Ectodermal cell (in vitro differentiated cells): ENCODE results near the gene AGAP9.
"Not testable (repeated sequence)": the region's sequence is repeated elsewhere in the genome, so short reads cannot be mapped to it uniquely, and the experiment has no call there.

ENCODE experiments used
- H3K27ac ChIP-seq: 2 replicates; pipeline ENCODE4 v1.7.0; 2013; ENCODE audit warnings: mild to moderate bottlenecking, low read depth, low read length; ENCODE audit not compliant: insufficient read depth, poor library complexity, severe bottlenecking
- H3K27me3 ChIP-seq: 2 replicates; pipeline ENCODE4 v1.7.0; 2013; ENCODE audit warnings: mild to moderate bottlenecking, low read length; ENCODE audit not compliant: insufficient read depth, control insufficient read depth, poor library complexity, severe bottlenecking
- H3K36me3 ChIP-seq: one replicate; pipeline ENCODE4 v1.7.0; 2013; ENCODE audit warnings: low read length; ENCODE audit not compliant: control insufficient read depth, insufficient read depth
- H3K4me1 ChIP-seq: one replicate; pipeline ENCODE4 v1.7.0; 2013; ENCODE audit warnings: low read length; ENCODE audit not compliant: control insufficient read depth, insufficient read depth
- H3K4me3 ChIP-seq: 2 replicates; pipeline ENCODE4 v1.7.0; 2013; ENCODE audit warnings: low read depth, low read length, control low read depth; ENCODE audit not compliant: insufficient read depth
- H3K9me3 ChIP-seq: 2 replicates; pipeline ENCODE4 v1.7.0; 2013; ENCODE audit warnings: mild to moderate bottlenecking, low read length, moderate library complexity; ENCODE audit not compliant: control insufficient read depth
- WGBS, 2 experiments: methylation state at CpG; one replicate each; pipeline ENCODE4 v1.1.7; 2013; ENCODE audit warnings: missing lambda C conversion rate in 2 of 2; 5-methylcytosine and 5-hydroxymethylcytosine counted together

Gene AGAP9

DNA sequence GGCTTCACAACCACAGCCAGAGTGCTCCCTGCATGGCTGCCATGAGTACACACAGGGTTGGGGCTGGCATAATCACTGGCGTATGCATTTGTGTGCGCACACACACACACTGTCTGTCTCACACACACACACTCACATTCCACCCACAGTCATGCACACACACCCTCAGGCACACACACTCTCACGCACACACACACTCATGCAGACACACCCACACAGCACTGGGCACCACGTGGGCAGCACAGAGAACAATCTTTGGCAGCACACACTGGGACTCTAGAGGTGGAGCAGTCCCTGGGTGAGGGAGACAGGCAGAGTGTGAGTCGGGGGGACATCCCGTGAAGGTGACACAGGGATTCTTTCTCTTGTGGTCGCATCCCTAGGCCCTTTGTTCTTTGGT lies 49.9 kb downstream of the AGAP9 start:
- not testable (repeated sequence) for H3K4me3 ChIP-seq, H3K36me3 ChIP-seq, H3K27ac ChIP-seq, H3K9me3 ChIP-seq, H3K27me3 ChIP-seq, H3K4me1 ChIP-seq
- no CpG with 5 or more reads among the region's 7 CpGs for WGBS, 2 experiments

DNA sequence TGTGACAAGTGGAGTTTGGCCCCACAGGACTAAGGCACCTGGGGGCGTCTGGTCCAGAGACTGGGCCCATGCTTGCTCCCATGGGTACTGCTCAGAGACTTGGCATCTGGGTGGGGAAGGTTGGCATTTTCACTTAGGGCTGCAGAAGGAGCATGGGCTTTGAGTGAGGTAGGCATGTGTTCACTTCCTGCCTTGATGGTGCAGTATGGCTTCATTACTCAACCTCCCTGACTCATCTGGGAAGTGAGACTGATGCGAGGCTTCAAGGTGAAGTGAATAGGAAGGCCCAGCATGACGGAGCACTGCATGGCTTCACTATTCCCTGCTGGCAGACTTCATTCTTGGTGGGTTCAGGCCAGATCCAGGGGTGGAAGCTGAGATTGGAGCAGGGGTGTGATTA lies 50.8 kb downstream of the AGAP9 start:
- not testable (repeated sequence) for H3K27ac ChIP-seq, H3K4me1 ChIP-seq, H3K4me3 ChIP-seq, H3K9me3 ChIP-seq, H3K27me3 ChIP-seq, H3K36me3 ChIP-seq
- WGBS, 2 experiments = no CpG with 5 or more reads among the region's 3 CpGs

DNA sequence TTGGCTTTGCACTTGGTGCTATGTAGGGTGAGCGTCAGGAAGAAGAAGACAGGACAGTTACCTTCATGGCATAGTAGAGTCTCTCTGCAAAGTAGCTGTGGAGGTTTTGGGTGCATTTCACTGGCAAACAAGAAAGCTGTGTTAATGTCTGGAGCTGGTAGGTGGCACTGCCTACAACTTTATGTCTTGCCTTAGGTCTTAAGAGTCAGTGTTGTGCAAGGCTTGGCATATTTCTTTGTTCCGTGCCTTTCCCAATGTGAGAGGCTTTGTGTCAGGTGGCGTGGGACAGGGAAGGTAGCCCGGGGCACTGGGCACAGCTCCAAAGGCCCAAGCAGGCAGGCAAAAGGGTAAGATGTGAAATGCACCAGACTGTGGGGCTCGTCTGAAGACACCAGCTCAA lies 51.4 kb downstream of the AGAP9 start:
- not testable (repeated sequence) for H3K9me3 ChIP-seq, H3K27ac ChIP-seq, H3K27me3 ChIP-seq, H3K4me1 ChIP-seq, H3K36me3 ChIP-seq, H3K4me3 ChIP-seq
- no CpG with 5 or more reads among the region's 5 CpGs for WGBS, 2 experiments

DNA sequence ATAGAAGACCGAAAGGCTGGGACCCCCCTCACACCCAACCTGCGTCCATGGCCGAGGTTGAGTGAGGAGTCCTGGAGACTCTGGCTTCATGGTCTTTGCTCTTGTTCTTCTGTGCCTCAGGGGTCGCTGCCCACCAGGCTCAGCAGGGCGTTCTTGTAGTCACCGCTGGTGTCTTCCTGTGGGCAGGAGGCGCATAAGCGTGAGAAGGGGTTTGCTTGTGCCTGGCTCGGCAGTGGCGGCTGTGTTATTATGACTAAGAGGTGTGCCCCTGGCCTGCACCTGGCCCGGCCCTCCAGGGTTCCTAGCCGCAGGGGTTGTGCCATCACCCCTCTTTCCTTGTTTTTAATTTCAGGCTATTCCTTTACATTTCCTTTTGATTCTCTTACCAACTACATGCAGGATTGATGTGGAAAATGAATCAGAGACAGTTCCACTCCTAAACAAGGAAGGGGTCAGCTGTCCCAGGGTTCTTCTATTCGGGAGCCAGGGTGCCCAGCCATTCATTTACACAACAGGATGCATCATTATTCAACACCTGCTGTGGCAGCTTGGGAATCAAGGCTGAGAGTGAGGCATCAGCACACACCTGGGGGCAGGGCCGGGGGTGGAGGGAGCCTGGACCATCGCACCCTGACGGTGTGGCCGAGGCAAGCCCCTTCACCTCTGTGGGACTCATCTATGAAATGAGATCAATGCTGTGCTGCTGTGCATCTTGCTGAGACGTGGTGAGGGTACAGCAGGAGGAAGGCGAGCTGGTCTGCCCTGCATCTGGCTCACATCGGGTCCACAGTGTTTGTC lies 54.5 kb downstream of the AGAP9 start:
- 84 to 88% methylated on average over 6 to 9 of the region's 20 CpGs for WGBS, 2 experiments
- not testable (repeated sequence) for H3K4me1 ChIP-seq, H3K27me3 ChIP-seq, H3K4me3 ChIP-seq, H3K9me3 ChIP-seq, H3K36me3 ChIP-seq, H3K27ac ChIP-seq

DNA sequence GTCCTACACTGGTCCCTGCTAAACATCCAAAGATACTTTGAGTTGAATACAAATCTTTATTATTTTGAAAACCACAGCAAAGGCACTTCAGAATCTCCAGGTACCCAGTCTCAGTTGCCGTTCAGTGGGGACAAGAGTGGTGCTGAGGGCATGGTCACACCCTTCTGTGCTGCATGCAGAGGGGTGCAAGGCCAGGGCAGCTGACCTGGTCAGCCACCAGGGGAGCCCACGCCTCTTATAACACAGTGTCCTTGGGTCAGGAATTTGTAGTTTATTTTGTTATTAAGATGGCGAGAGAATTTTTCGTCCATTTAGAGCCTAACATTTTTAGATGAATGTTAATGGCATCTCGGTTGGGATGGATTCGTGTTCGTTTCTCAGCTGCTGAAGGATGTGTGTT lies 55.5 kb downstream of the AGAP9 start:
- 94 to 97% methylated on average over 4 to 5 of the region's 7 CpGs for WGBS, 2 experiments
- not testable (repeated sequence) for H3K9me3 ChIP-seq, H3K36me3 ChIP-seq, H3K27me3 ChIP-seq, H3K27ac ChIP-seq, H3K4me1 ChIP-seq, H3K4me3 ChIP-seq

DNA sequence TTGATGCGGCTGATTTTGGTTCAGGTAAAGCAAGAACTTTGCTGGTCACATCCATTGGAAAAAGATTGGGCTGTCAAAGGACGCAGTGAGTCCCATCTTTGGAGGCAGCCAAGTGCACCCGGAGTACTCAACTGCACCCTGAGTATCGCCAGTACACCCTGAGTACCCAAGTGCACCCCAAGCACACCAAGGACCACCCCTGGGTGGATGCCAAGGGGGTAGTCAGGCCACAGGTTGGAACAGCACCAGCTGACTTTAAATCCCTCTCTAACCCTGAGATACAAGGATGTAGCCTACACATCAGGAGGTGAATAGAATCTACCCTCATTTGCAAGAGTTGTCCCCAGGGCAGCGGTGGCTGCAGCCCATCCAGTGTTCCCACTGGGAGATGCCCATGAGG lies 56.0 kb downstream of the AGAP9 start:
- 93 to 94% methylated on average over 2 to 3 of the region's 5 CpGs for WGBS, 2 experiments
- not testable (repeated sequence) for H3K27me3 ChIP-seq

DNA sequence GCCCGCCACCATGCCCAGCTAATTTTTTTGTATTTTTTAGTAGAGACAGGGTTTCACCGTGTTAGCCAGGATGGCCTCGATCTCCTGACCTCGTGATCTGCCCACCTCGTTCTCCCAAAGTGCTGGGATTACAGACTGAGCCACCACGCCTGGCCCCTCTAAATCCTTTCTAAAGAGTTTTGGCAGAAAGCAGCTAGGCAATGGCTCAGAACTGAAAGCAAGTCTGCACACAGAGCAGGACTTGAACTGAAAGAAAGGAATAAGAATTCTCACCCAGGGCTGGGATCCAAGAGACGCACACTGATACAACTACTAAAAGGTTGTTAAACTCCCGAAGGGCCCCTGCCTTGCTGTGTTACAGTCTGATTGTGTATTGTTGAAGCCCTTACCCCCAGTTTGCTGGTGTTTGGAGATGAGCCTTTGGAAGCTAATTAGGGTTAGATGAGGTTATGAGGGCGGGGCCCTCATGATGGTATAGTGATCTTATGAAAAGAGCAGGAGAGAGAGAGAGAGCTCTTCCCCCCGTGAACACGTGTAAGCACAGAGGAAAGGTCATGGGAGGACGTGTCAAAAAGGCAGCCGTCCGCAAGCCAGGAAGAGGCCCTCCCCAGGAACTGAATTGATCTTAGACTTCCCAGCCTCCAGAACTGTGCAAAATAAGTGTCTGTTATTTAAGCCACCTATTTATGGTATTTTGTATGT lies 58.1 kb downstream of the AGAP9 start:
- H3K4me1 ChIP-seq, H3K4me3 ChIP-seq, H3K27me3 ChIP-seq, H3K36me3 ChIP-seq, H3K9me3 ChIP-seq, H3K27ac ChIP-seq: not testable (repeated sequence)
- 91% methylated on average over 8 to 9 of the region's 14 CpGs for WGBS, 2 experiments

More for the DNA sequence above, 56.0 kb downstream of the AGAP9 start:
- not testable (repeated sequence) for H3K4me1 ChIP-seq, H3K4me3 ChIP-seq, H3K27ac ChIP-seq, H3K9me3 ChIP-seq, H3K36me3 ChIP-seq

DNA sequence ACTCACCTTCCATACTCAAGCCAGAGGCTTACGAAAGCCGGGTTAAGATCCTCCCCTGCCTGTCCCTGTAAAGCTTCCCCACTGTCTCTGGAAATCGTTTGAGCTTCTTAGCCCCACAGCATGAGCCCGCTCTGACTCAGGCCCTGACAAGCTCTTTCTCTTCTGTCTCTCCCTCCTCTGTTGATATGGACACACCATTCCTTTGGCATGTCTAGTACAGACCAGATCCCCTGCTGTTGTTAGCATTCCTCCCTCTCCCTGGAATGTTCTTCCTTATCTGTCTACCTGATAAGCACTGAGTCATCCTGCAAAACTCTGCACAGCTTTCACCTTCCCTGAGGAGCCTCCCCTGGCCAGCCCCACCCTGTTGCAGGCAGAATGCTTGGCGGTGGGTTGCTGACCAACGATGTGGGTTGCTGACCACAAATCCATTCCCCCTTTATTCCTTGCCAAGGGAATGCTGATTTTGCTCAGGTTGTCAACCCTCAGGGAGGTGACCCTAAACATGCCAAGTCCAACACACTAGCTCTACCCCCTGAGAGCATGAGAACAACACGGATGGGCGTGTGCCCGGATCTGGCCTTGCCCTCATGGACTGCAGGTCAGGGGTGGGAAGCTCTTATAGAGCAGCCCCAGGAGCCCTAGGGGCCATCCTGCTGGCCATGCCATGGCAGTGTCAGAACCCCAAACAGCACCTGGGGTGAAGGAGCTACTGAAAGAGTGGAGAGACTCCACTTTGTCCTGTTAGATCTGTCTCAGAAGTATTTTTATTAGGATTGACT lies 60.7 kb downstream of the AGAP9 start:
- not testable (repeated sequence) for H3K9me3 ChIP-seq, H3K4me3 ChIP-seq, H3K4me1 ChIP-seq, H3K27me3 ChIP-seq, H3K27ac ChIP-seq, H3K36me3 ChIP-seq
- 83% methylated on average over 3 of the region's 9 CpGs; no CpG with 5 or more reads in 1 of the 2 experiments for WGBS, 2 experiments

DNA sequence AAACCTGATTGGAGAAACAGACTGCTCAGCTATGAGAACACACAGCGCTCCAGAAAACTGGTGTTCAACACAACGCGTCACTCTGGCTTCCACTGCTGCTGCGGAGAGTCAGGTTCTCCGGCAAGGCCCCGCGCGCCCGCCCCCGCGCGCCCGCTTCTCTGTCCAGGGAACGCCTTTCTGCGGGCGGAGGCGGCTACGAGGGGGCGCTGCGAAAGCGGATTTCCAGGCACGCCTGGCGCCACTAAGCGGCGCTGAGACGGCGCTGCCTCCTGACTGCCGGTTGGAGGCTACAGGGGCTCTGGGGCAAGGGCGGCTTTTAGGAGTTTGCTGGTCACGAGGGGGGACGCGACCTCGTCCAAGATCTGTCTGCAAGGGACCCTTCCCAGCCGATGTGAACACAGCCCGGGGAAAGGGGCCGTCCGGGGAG lies 62.2 kb downstream of the AGAP9 start:
- WGBS, 2 experiments = 4 to 8% methylated on average over 15 to 18 of the region's 37 CpGs
- H3K27ac ChIP-seq = not testable (repeated sequence)

DNA sequence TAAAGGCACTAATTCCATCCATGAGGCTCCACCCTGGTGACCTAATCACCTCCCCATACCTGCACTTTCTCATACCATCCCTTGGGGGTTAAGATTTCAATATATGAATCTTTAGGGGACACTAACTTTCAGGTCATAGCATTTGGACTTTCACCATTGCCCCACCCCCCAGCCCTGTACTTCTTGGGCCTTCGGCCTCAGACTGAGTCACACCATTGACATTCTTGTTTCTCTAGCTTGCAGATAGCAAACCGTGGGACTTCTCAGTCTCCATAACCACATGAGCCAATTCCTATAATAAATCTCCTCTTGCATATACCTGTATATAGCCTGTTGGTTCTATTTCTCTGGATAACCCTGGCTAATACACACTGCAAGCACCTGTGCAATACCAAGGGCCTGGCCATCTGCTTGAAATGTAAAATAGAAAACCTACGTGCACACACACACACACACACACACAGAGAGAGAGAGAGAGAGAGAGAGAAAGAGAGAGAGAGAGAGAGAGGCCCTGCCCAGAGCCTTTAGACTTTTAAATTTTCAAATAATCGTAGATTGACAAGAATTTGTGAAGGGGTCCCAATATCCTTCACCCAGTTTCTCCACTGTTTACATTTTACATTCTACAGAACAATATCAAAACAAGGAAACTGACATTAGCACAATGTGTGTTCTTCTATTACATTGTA lies 64.8 kb downstream of the AGAP9 start:
- Histone ChIP-seq H3K9me3 (no peaks in the 10 kb centered on the region), H3K27ac (no peak overlapping the region), H3K4me1 (peaks cover 4% of the 10 kb centered on the region), H3K36me3 (no peaks in the 10 kb centered on the region), H3K27me3 (no peaks in the 10 kb centered on the region), H3K4me3 (no peak overlapping the region)
- WGBS, 2 experiments = 85 to 86% methylated on average over 2 of the region's 4 CpGs

More for the DNA sequence above, 62.2 kb downstream of the AGAP9 start:
- H3K27me3 ChIP-seq, H3K9me3 ChIP-seq, H3K4me3 ChIP-seq, H3K4me1 ChIP-seq, H3K36me3 ChIP-seq: not testable (repeated sequence)
